Panc1 (cell line): ENCODE results near the gene IL36RN. TPM values are rescaled to one million over a fixed set of nuclear protein-coding genes. Genes with fewer than 3 reads are reported as not detected.

Experiments used
- ATAC-seq: fragments of 200-7000 bp; cut with Tn5 transposase; 2 replicates; pipeline ENCODE4 v1.9.1; 2020; ENCODE audit warnings: mild to moderate bottlenecking, moderate library complexity
- BruUV-seq: library from RNA; stranded (reverse); fragments of 400-500 nt; replicated peaks from 2 replicates; lab custom pipeline; 2021; lab: Mats Ljungman, UMichigan
- CTCF ChIA-PET: fragments of 300-600 bp; sonication (Branson Sonifier 250); formaldehyde crosslinking; loops from one replicate; lab custom pipeline; 2022; ENCODE audit warnings: antibody characterized with exemption; lab: Charles Lee
- POLR2A ChIA-PET: fragments of 300-600 bp; sonication (Branson Sonifier 250); formaldehyde crosslinking; loops from one replicate; lab custom pipeline; 2022; ENCODE audit warnings: antibody characterized with exemption; lab: Charles Lee
- DNase-seq: peaks from one replicate; pipeline ENCODE4 v3.0.0-alpha.2; 2010; ENCODE audit warnings: low read depth, low spot score
- H3K27ac ChIP-seq: 2 replicates; pipeline ENCODE4 v1.5.1; 2011; ENCODE audit warnings: mild to moderate bottlenecking, low read length, inconsistent platforms
- H3K27me3 ChIP-seq: fragments of 200-500 bp; sonication (Bioruptor generic); 2 replicates; pipeline ENCODE4 v1.6.0; 2014; ENCODE audit warnings: low read length, inconsistent platforms; ENCODE audit not compliant: control insufficient read depth, insufficient read depth
- H3K36me3 ChIP-seq: fragments of 200-500 bp; sonication (Bioruptor generic); 2 replicates; pipeline ENCODE4 v1.5.1; 2014; ENCODE audit warnings: inconsistent platforms, mild to moderate bottlenecking, low read length, moderate library complexity; ENCODE audit not compliant: control insufficient read depth, insufficient read depth
- H3K4me1 ChIP-seq: 2 replicates; pipeline ENCODE4 v1.5.1; 2011; ENCODE audit warnings: inconsistent platforms, mild to moderate bottlenecking, low read length, moderate library complexity; ENCODE audit not compliant: control insufficient read depth, insufficient read depth
- H3K4me3 ChIP-seq, 2 experiments: 2 replicates each; pipeline ENCODE4 v1.5.1; 2011 to 2012; ENCODE audit warnings: low read depth in 2 of 2, low read length in 2 of 2, mild to moderate bottlenecking in 2 of 2, inconsistent platforms in 1 of 2, moderate library complexity in 1 of 2
- H3K9me3 ChIP-seq: fragments of 200-500 bp; sonication (Bioruptor generic); 2 replicates; pipeline ENCODE4 v1.5.1; 2014; ENCODE audit warnings: low read depth, mild to moderate bottlenecking, inconsistent platforms, low read length, moderate library complexity; ENCODE audit not compliant: control insufficient read depth, insufficient read depth
- POLR2AphosphoS5 ChIP-seq: IDR thresholded peaks from 2 replicates; pipeline ENCODE4 v1.6.1; 2012; ENCODE audit warnings: mild to moderate bottlenecking, low read depth, low read length, moderate library complexity
- SIN3A ChIP-seq: IDR thresholded peaks from 2 replicates; pipeline ENCODE4 v1.6.1; 2012; ENCODE audit warnings: low read depth, mild to moderate bottlenecking, low read length, moderate library complexity, borderline replicate concordance; ENCODE audit not compliant: insufficient read depth
- TCF7L2 ChIP-seq: IDR thresholded peaks from 2 replicates; pipeline ENCODE4 v1.6.1; 2011; ENCODE audit warnings: mild to moderate bottlenecking, low read depth, low read length, inconsistent platforms
- in situ Hi-C: cut with HindIII; loops from 2 replicates; pipeline ENCODE4 v1.10.0; 2016; ENCODE audit warnings: low sequenced_read_pairs, low pct_unique_long_range_greater_than_20kb
- intact Hi-C: fragments of 100-400 bp; cut with micrococcal nuclease; formaldehyde crosslinking; loops from one replicate; pipeline ENCODE4 v1.10.0; 2022; ENCODE audit not compliant: unreplicated experiment
- total RNA-seq: library from RNA; stranded (reverse); gene quantifications from one replicate; pipeline ENCODE4 v1.2.1, GENCODE V29; 2021; ENCODE audit not compliant: unreplicated experiment
- TF ChIP-seq, protein P1 (sequence below), 2 experiments: IDR thresholded peaks; 2 replicates each; pipeline ENCODE4 v1.6.1; 2011 to 2012; ENCODE audit warnings: low read depth in 2 of 2, control low read depth in 1 of 2, low read length in 1 of 2, mild to moderate bottlenecking in 1 of 2, moderate library complexity in 1 of 2; ENCODE audit not compliant: insufficient read depth in 1 of 2
- TF ChIP-seq, protein P2 (sequence below): fragments of 450-650 bp; IDR thresholded peaks from 2 replicates; pipeline ENCODE4 v1.5.1; 2017; ENCODE audit warnings: mild to moderate bottlenecking

The IL36RN gene
- total RNA-seq, 1 experiment from 2014 or later, result not detected

DNA sequence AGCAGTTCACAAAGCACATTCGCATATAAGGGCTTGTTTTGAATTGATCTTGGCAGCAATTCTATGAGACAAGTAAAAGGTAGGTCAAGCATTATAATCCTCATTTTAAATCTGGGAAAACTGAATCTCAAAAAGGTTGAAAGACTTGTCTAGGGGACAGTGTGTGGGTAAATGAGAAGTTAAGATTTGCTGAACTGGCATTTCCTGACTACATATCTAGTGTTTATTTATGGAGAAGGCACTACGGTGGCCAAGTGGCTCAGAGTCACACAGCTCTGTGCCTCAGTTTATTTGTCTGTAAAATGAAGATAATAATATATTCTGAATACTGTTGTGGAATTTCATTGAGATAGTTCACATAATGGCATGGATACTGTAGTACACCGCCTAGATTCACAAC is 52.1 kb downstream of the IL36RN start:
- Histone ChIP-seq H3K27me3 (peaks cover 4% of the 10 kb centered on the region; the same call in 1 of the 2 replicates), H3K4me1 (no peaks in the 10 kb centered on the region), H3K27ac (no peak overlapping the region), H3K36me3 (no peaks in the 10 kb centered on the region), H3K4me3 (no peak overlapping the region), H3K9me3 (no peaks in the 10 kb centered on the region)
- CTCF ChIA-PET, result no interaction called here
- POLR2A ChIA-PET, result no interaction called here
- intact Hi-C loops (no loop called here), in situ Hi-C loops (no loop called here)
- TF ChIP-seq, protein P1, sequence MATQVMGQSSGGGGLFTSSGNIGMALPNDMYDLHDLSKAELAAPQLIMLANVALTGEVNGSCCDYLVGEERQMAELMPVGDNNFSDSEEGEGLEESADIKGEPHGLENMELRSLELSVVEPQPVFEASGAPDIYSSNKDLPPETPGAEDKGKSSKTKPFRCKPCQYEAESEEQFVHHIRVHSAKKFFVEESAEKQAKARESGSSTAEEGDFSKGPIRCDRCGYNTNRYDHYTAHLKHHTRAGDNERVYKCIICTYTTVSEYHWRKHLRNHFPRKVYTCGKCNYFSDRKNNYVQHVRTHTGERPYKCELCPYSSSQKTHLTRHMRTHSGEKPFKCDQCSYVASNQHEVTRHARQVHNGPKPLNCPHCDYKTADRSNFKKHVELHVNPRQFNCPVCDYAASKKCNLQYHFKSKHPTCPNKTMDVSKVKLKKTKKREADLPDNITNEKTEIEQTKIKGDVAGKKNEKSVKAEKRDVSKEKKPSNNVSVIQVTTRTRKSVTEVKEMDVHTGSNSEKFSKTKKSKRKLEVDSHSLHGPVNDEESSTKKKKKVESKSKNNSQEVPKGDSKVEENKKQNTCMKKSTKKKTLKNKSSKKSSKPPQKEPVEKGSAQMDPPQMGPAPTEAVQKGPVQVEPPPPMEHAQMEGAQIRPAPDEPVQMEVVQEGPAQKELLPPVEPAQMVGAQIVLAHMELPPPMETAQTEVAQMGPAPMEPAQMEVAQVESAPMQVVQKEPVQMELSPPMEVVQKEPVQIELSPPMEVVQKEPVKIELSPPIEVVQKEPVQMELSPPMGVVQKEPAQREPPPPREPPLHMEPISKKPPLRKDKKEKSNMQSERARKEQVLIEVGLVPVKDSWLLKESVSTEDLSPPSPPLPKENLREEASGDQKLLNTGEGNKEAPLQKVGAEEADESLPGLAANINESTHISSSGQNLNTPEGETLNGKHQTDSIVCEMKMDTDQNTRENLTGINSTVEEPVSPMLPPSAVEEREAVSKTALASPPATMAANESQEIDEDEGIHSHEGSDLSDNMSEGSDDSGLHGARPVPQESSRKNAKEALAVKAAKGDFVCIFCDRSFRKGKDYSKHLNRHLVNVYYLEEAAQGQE (IDR thresholded peaks at IDR 0.05; ENCODE audit: insufficient read depth in 1 of 2, low read depth in 2 of 2, low read length in 1 of 2), result no peak
- TF ChIP-seq, protein P2, sequence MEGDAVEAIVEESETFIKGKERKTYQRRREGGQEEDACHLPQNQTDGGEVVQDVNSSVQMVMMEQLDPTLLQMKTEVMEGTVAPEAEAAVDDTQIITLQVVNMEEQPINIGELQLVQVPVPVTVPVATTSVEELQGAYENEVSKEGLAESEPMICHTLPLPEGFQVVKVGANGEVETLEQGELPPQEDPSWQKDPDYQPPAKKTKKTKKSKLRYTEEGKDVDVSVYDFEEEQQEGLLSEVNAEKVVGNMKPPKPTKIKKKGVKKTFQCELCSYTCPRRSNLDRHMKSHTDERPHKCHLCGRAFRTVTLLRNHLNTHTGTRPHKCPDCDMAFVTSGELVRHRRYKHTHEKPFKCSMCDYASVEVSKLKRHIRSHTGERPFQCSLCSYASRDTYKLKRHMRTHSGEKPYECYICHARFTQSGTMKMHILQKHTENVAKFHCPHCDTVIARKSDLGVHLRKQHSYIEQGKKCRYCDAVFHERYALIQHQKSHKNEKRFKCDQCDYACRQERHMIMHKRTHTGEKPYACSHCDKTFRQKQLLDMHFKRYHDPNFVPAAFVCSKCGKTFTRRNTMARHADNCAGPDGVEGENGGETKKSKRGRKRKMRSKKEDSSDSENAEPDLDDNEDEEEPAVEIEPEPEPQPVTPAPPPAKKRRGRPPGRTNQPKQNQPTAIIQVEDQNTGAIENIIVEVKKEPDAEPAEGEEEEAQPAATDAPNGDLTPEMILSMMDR, result no peak
- no peak for TF ChIP-seq POLR2AphosphoS5
- no peak for TF ChIP-seq SIN3A
- TF ChIP-seq TCF7L2, result no peak
- no TSS peak for BruUV-seq
- DNase-seq (no peak), ATAC-seq (no peak)

- Histone ChIP-seq H3K4me1 (no peaks in the 10 kb centered on the region), H3K36me3 (no peaks in the 10 kb centered on the region), H3K27me3 (peaks cover 3% of the 10 kb centered on the region; the same call in 1 of the 2 replicates), H3K4me3 (no peak overlapping the region), H3K9me3 (no peaks in the 10 kb centered on the region), H3K27ac (no peak overlapping the region)
- DNase-seq (no peak), ATAC-seq (no peak)
- intact Hi-C loops, result no loop called here
- in situ Hi-C loops, result no loop called here
- POLR2A ChIA-PET, result no interaction called here
- TF ChIP-seq SIN3A, result no peak
- TF ChIP-seq, protein P2, result no peak
- no peak for TF ChIP-seq TCF7L2
- TF ChIP-seq POLR2AphosphoS5, result no peak
- TF ChIP-seq, protein P1 (IDR thresholded peaks at IDR 0.05; ENCODE audit: insufficient read depth in 1 of 2, low read depth in 2 of 2, low read length in 1 of 2), result no peak
- no TSS peak for BruUV-seq
- CTCF ChIA-PET, result no interaction called here
Measured at GRCh38 chr2:113111823-113112287, 52.9 kb downstream of the IL36RN start.
